Dermis microvascular lymphatic vessel endothelial cell (primary cell): Measurements from ENCODE around the gene AP5B1. TPM values are rescaled to one million over a fixed set of nuclear protein-coding genes. Genes with fewer than 3 reads are reported as not detected.
"Not testable (repeated sequence)": the region's sequence is repeated elsewhere in the genome, so short reads cannot be mapped to it uniquely, and the experiment has no call there.

Experiments used
- DNase-seq, 2 donors: peaks; one replicate each; pipeline versions ENCODE4 v3.0.0 to v3.0.0-alpha.2; 2010; ENCODE audit warnings: low read depth in 2 of 2
- total RNA-seq: library from RNA; depleted of rRNA; stranded (reverse); fragments of >200 nt; gene quantifications from 2 replicates; pipeline ENCODE4 v1.2.1, GENCODE V29; 2014

AP5B1 gene
- total RNA-seq, 1 donor from 2014 or later, result 6.2 TPM

- DNase-seq, result not testable (repeated sequence)
These were observed 13.0 kb downstream of the AP5B1 start for GRCh38 chr11:65767806-65768205.

GRCh38 chr11:65767406-65767805 is 13.4 kb downstream of the AP5B1 start:
- no peak for DNase-seq

- no peak for DNase-seq
These were observed 14.2 kb downstream of the AP5B1 start for GRCh38 chr11:65766535-65766934.

DNA sequence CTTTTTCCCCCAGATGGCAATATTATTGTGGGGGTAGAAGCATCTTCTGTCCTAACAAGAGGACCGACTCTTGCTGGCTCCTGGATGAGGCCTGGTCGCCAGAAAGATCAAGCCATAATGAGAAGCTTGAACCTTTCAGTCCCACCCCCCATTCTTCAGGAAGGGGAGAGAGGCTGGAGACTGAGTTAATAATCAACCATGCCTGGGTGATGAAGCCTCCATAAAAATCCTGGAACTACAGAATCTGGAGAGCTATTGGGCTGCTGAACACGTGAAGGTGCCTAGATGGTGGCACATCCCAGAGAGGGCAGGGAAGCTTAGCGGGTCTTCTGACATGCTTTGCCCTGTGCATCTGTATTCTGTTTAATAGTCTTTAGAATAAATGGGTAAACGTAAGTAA is 16.3 kb downstream of the AP5B1 start:
- DNase-seq, result no peak

DNA sequence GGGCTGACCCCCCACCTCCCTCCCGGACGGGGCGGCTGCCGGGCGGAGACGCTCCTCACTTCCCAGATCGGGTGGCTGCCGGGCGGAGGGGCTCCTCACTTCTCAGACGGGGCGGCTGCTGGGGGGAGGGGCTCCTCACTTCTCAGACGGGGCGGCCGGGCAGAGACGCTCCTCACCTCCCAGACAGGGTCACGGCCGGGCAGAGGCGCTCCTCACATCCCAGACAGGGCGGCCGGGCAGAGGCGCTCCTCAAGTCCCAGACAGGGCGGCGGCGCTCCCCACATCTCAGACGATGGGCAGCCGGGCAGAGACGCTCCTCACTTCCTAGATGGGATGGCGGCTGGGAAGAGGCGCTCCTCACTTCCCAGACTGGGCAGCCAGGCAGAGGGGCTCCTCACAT is 18.0 kb downstream of the AP5B1 start:
- not testable (repeated sequence) for DNase-seq

- DNase-seq, result not testable (repeated sequence)
These were observed 18.6 kb downstream of the AP5B1 start for GRCh38 chr11:65762169-65762568.

DNA sequence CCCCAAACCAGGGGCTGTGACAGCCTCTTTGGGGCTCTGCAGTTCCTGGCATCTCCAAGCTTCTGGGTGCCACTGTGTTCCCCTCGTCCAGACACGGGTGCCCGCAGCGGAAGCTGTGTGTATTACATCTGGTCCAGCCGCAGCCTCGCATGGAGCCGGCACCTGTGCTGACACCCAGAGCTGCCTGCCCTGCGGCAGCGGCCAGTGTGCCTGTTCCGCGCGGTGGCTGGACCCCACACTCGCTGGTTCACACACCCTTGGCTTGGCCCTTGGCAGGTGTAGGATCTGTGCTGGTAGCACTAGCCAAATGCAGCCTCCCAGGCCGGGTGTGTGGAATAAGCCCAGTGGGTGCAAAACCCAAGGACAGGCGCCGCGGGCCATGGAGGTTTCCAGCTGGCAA is 35.7 kb downstream of the AP5B1 start:
- no peak for DNase-seq

- no peak for DNase-seq
These were observed 36.1 kb downstream of the AP5B1 start for GRCh38 chr11:65744699-65745042.

GRCh38 chr11:65744026-65744698 is 36.6 kb downstream of the AP5B1 start:
- peak in 1 of 2 donors; percentile 37 for DNase-seq

DNA sequence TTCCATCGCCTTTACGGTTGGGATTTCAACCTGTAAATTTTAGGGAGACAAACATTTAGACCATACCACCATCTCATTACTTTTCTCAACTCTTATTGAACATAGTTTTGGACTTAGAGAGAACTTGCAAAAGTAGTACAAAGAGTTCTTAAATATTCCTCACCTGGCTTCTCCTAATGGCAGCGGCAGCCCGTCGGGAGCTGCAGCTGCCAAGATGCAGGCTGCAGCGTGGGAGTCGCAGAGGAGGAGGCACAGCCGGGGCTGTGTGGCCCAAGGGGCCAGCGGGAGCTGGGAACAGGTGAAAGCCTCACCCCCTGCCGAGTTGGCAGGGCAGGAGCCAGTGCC is 37.1 kb downstream of the AP5B1 start:
- DNase-seq, result no peak

GRCh38 chr11:65742353-65742752 is 38.4 kb downstream of the AP5B1 start:
- peak; percentile 83 to 94 for DNase-seq

- no peak for DNase-seq
These were observed 39.6 kb downstream of the AP5B1 start for GRCh38 chr11:65741185-65741584.

DNA sequence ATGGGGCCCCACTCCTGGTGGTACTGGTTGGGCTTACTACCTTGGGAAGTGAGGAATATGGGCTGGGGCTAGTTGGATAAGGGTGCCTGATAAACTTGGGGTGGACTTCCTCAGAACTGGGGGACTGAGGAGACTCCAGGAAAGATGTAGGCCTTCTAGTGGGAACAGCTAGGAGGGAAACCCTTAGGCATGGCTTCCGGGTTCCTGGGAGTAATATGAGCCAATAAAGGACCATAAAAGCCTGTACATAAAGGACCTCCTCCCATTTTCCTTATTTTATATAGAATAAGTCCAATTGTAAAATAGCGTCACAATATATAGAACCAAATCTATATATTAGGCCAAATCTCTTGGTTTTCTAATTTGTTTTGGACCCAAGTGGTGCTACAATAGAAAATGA is 41.8 kb downstream of the AP5B1 start:
- no peak for DNase-seq

GRCh38 chr11:65736810-65737209 is 44.0 kb downstream of the AP5B1 start:
- DNase-seq, result no peak

DNA sequence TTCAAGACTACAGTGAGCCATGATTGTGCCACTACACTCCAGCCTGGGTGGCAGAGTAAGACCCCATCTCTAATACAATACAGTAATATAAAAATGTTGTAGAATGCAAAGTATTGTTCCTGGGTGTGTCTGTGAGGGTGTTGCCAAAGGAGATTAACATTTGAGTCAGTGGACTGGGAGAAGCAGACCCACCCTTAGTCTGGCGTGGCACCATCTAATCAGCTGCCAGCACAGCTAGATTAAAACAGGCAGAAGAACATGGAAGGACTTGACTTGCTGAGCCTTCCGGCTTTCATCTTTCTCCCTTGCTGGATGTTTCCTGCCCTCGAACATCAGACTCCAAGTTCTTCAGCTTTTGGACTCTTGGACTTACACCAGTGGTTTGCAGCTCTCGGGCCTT is 45.7 kb downstream of the AP5B1 start:
- DNase-seq, result not testable (repeated sequence)

- no peak for DNase-seq
These were observed 50.3 kb downstream of the AP5B1 start for GRCh38 chr11:65730461-65730860.

DNA sequence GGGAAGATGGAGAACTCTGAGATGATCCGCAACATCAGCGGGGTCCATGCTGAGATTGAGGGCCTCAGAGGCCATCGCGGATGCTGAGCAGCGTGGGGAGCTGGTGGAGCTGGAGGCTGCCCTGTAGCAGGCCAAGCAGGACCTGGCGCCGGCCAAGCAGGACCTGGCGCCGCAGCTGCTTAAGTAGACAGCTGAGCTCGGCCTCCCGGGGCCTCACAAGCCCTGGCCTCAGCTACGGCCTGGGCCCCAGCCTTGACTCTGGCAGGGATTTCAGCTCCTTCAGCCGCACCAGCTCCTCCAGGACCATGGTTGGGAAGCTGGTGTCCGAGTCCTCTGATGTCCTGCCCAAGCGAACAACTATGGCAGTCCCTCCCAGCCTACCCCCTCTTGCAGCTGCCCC is 52.9 kb downstream of the AP5B1 start:
- no peak for DNase-seq

- no peak for DNase-seq
These were observed 54.1 kb downstream of the AP5B1 start for GRCh38 chr11:65726660-65727059.

Other genes with a start within 250 kb of the AP5B1 start
- 13.1 and 41.7 TPM in 2 replicates for gene LTBP3, start 222.6 kb downstream of the AP5B1 start, total RNA-seq
- 37.6 and 37.7 TPM in 2 replicates for gene ZNRD2, start 210.5 kb downstream of the AP5B1 start, total RNA-seq
- gene FAM89B, start 208.4 kb downstream of the AP5B1 start, total RNA-seq, result 12.2 and 23.8 TPM in 2 replicates
- gene EHBP1L1, start 204.9 kb downstream of the AP5B1 start, total RNA-seq, result 2.5 and 4.7 TPM in 2 replicates
- gene KCNK7, start 185.2 kb downstream of the AP5B1 start, total RNA-seq, result under 0.01 and 0.13 TPM in 2 replicates
- 57.1 and 78.8 TPM in 2 replicates for gene MAP3K11, start 166.8 kb downstream of the AP5B1 start, total RNA-seq
- gene PCNX3, start 165.2 kb downstream of the AP5B1 start, total RNA-seq, result 10.4 and 17.6 TPM in 2 replicates
- gene SIPA1, start 142.9 kb downstream of the AP5B1 start, total RNA-seq, result 54.0 and 56.0 TPM in 2 replicates
- gene RELA, start 118.1 kb downstream of the AP5B1 start, total RNA-seq, result 8.7 and 16.3 TPM in 2 replicates
- gene KAT5, start 68.7 kb downstream of the AP5B1 start, total RNA-seq, result 37.6 and 38.4 TPM in 2 replicates
- 39.8 and 42.6 TPM in 2 replicates for gene RNASEH2C, start 60.2 kb downstream of the AP5B1 start, total RNA-seq
- gene OVOL1, start 6.1 kb upstream of the AP5B1 start, total RNA-seq, result not detected in 2 replicates
- gene SNX32, start 53.0 kb upstream of the AP5B1 start, total RNA-seq, result 0.13 and 0.51 TPM in 2 replicates
- 976 and 1,057 TPM in 2 replicates for gene CFL1, start 77.2 kb upstream of the AP5B1 start, total RNA-seq
- 32.6 and 37.8 TPM in 2 replicates for gene MUS81, start 79.5 kb upstream of the AP5B1 start, total RNA-seq
- gene EFEMP2, start 91.8 kb upstream of the AP5B1 start, total RNA-seq, result 11.2 and 44.4 TPM in 2 replicates
- 0.13 TPM in 2 replicates for gene CTSW, start 98.9 kb upstream of the AP5B1 start, total RNA-seq
- 157 and 195 TPM in 2 replicates for gene FIBP, start 107.5 kb upstream of the AP5B1 start, total RNA-seq
- gene CCDC85B, start 109.7 kb upstream of the AP5B1 start, total RNA-seq, result 40.7 and 49.3 TPM in 2 replicates
- gene FOSL1, start 119.4 kb upstream of the AP5B1 start, total RNA-seq, result 2.1 and 3.8 TPM in 2 replicates
- 12.3 and 19.8 TPM in 2 replicates for gene C11orf68, start 138.1 kb upstream of the AP5B1 start, total RNA-seq
- 67.3 and 84.5 TPM in 2 replicates for gene DRAP1, start 138.4 kb upstream of the AP5B1 start, total RNA-seq
- gene TSGA10IP, start 164.5 kb upstream of the AP5B1 start, total RNA-seq, result not detected in 2 replicates
- 23.9 and 27.8 TPM in 2 replicates for gene SART1, start 180.8 kb upstream of the AP5B1 start, total RNA-seq
- gene EIF1AD, start 221.2 kb upstream of the AP5B1 start, total RNA-seq, result 21.7 and 29.7 TPM in 2 replicates
- 16.7 and 20.4 TPM in 2 replicates for gene BANF1, start 221.5 kb upstream of the AP5B1 start, total RNA-seq
- 0.38 and 0.64 TPM in 2 replicates for gene CST6, start 231.0 kb upstream of the AP5B1 start, total RNA-seq
- 0.13 TPM in 1 of 2 replicates, not detected in the other for gene CATSPER1, start 245.5 kb upstream of the AP5B1 start, total RNA-seq